LNCAP (cell line): Measurements from ENCODE around the gene SOHLH2.

Source experiments
- CTCF ChIP-seq: fragments of 450-650 bp; IDR thresholded peaks from 2 replicates; pipeline ENCODE4 v1.5.1; 2017; ENCODE audit warnings: mild to moderate bottlenecking

Gene SOHLH2

GRCh38 chr13:36248700-36249099 is 34.3 kb upstream of the SOHLH2 start:
- no peak for TF ChIP-seq CTCF

GRCh38 chr13:36244990-36245389 is 30.6 kb upstream of the SOHLH2 start:
- TF ChIP-seq CTCF = no peak

- TF ChIP-seq CTCF = no peak
Observed at GRCh38 chr13:36244073-36244472, 29.7 kb upstream of the SOHLH2 start.

GRCh38 chr13:36242761-36243160 is 28.4 kb upstream of the SOHLH2 start:
- no peak for TF ChIP-seq CTCF

- no peak for TF ChIP-seq CTCF
Observed at GRCh38 chr13:36231236-36231635, 16.9 kb upstream of the SOHLH2 start.

- TF ChIP-seq CTCF = no peak
Observed at GRCh38 chr13:36224730-36225129, 10.4 kb upstream of the SOHLH2 start.

GRCh38 chr13:36219883-36220282 is 5.5 kb upstream of the SOHLH2 start:
- TF ChIP-seq CTCF = no peak

- TF ChIP-seq CTCF = no peak
Observed at GRCh38 chr13:36217456-36217855, 3.1 kb upstream of the SOHLH2 start.
